ENCODE measurements around the gene ARGFX.

- TF ChIP-seq EZH2 (IDR thresholded peaks at IDR 0.05; ENCODE audit: borderline replicate concordance, low read depth, low read length, poor library complexity, severe bottlenecking): no peak
- TF ChIP-seq, protein P1, sequence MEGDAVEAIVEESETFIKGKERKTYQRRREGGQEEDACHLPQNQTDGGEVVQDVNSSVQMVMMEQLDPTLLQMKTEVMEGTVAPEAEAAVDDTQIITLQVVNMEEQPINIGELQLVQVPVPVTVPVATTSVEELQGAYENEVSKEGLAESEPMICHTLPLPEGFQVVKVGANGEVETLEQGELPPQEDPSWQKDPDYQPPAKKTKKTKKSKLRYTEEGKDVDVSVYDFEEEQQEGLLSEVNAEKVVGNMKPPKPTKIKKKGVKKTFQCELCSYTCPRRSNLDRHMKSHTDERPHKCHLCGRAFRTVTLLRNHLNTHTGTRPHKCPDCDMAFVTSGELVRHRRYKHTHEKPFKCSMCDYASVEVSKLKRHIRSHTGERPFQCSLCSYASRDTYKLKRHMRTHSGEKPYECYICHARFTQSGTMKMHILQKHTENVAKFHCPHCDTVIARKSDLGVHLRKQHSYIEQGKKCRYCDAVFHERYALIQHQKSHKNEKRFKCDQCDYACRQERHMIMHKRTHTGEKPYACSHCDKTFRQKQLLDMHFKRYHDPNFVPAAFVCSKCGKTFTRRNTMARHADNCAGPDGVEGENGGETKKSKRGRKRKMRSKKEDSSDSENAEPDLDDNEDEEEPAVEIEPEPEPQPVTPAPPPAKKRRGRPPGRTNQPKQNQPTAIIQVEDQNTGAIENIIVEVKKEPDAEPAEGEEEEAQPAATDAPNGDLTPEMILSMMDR (conservative IDR thresholded peaks at IDR 0.05; ENCODE audit: low read depth, low read length): no peak
Measured at GRCh38 chr3:121604759-121605158, 37.0 kb downstream of the ARGFX start.

Measured in A673 (cell line).